ENCODE results near the gene HEATR5A.

GRCh38 chr14:31271648-31272047 lies 148.7 kb downstream of the HEATR5A start:
- TF ChIP-seq POLR2AphosphoS5 (IDR thresholded peaks at IDR 0.05; ENCODE audit: low read depth, low read length) (no peak), SIN3A (IDR thresholded peaks at IDR 0.05; ENCODE audit: borderline replicate concordance, insufficient read depth, low read length) (no peak), FOXP2 (optimal IDR thresholded peaks at IDR 0.05; ENCODE audit: borderline replicate concordance, extremely low read depth, extremely low read length, insufficient read depth) (no peak)
